ENCODE results near the gene CHAT. TPM values are rescaled to one million over a fixed set of nuclear protein-coding genes. Genes with fewer than 3 reads are reported as not detected.

The CHAT gene
- total RNA-seq, 4 donors from 2014 or later = not detected

DNA sequence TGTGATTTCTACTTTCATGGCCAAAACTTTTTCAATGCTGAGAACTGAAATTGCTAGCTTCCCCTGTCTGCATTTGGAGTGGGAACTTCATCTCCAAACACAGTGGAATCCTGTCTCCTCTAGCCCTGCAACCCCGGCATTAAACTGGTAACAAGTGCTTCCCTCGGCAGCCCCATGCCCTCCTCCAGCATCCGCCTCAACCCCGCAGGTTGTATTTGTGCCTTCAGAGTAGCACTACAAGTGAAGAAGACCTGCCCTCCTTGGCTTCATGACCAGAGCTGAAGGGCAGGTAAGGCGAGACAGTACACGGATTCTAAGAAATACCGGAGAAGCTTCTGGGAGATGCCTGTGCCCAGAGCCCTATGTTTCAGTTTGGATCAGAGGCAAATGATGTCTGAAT lies 82.5 kb downstream of the CHAT start:
- no peaks in the 10 kb centered on the region for H3K27me3 ChIP-seq
- no peak overlapping the region for H3K27ac ChIP-seq
- TF ChIP-seq, protein P1, sequence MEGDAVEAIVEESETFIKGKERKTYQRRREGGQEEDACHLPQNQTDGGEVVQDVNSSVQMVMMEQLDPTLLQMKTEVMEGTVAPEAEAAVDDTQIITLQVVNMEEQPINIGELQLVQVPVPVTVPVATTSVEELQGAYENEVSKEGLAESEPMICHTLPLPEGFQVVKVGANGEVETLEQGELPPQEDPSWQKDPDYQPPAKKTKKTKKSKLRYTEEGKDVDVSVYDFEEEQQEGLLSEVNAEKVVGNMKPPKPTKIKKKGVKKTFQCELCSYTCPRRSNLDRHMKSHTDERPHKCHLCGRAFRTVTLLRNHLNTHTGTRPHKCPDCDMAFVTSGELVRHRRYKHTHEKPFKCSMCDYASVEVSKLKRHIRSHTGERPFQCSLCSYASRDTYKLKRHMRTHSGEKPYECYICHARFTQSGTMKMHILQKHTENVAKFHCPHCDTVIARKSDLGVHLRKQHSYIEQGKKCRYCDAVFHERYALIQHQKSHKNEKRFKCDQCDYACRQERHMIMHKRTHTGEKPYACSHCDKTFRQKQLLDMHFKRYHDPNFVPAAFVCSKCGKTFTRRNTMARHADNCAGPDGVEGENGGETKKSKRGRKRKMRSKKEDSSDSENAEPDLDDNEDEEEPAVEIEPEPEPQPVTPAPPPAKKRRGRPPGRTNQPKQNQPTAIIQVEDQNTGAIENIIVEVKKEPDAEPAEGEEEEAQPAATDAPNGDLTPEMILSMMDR (IDR thresholded peaks at IDR 0.05) = no peak
- TF ChIP-seq POLR2A (IDR thresholded peaks at IDR 0.05) = no peak
- no peaks in the 10 kb centered on the region for H3K9me3 ChIP-seq
- intact Hi-C loops (cut with DNase I) = no loop called here
- H3K36me3 ChIP-seq = no peaks in the 10 kb centered on the region
- no peak for DNase-seq
- WGBS, 2 donors = 68 to 79% methylated on average over 7 of the region's 7 CpGs
- H3K4me1 ChIP-seq = no peaks in the 10 kb centered on the region
- no peak overlapping the region for H3K4me3 ChIP-seq (replicated peaks in 1 of 3)

DNA sequence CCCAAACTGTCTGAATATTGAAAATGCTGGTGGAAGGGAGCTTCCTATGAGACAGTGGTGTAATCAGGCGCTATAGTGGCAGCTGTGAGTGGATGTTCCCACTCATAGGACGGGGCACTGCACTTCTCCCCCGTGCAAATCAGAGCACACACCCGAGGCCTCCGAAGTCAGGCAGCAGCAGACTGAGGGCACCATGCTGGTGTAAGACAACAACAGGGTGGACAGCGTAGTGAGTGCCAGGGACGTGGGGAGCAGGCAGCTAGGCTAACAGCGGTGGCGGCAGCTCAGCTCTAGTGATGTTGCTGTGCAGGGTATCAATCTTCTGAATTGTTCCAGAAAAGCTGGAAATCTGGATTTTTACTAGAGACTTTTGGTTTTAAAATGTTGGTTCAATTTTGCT lies 84.8 kb downstream of the CHAT start:
- WGBS, 2 donors = 70 to 77% methylated on average over 9 of the region's 9 CpGs
- TF ChIP-seq, protein P1 (IDR thresholded peaks at IDR 0.05) = no peak
- TF ChIP-seq POLR2A (IDR thresholded peaks at IDR 0.05) = no peak
- Histone ChIP-seq H3K4me1 (no peaks in the 10 kb centered on the region), H3K4me3 (replicated peaks in 1 of 3) (no peak overlapping the region), H3K27ac (no peak overlapping the region), H3K9me3 (no peaks in the 10 kb centered on the region), H3K27me3 (no peaks in the 10 kb centered on the region), H3K36me3 (no peaks in the 10 kb centered on the region)
- intact Hi-C loops (cut with DNase I) = no loop called here
- DNase-seq = no peak

DNA sequence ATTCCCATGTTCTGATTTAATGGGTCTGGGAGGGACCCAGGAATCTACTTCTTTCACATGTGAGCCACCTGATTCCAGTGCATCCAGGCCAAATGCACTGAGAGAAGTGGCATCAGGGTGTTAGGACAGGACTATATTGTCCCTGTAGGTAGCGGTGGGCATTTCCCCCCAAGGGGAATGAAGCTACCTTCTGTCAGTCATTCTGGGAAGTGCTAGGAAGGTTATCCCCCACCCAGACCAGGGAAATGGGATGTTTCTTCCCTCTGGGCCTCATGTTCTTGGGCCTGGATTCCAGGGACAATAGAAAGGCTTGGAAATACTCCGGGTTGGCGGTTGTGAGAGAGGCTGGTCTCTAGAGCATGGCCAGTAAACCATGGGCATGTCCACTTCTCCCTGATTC lies 86.4 kb downstream of the CHAT start:
- 80 to 85% methylated on average over 3 of the region's 3 CpGs for WGBS, 2 donors
- intact Hi-C loops (cut with DNase I) = no loop called here

DNA sequence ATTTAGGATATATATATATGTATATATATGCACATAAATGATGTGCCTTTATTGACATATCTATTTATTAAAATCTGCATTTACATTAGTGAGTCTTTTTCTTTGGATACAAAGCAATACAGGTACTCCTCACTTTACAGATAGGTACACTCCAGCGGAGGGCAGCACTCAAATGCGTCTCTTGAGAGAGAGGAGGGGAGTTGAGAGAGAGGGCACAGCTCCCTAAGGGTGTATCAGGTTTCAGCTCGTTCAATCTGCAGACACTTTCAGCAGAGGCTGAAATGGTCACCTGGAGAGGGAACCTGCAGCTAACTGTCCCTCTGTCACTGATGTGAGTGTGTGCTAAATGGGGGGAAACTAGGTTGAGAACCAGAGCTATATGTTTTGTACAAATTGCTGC lies 87.2 kb downstream of the CHAT start:
- TF ChIP-seq, protein P1 (IDR thresholded peaks at IDR 0.05) = no peak
- no peak for TF ChIP-seq POLR2A (IDR thresholded peaks at IDR 0.05)
- Histone ChIP-seq H3K4me3 (replicated peaks in 1 of 3) (no peak overlapping the region), H3K4me1 (no peaks in the 10 kb centered on the region), H3K36me3 (no peaks in the 10 kb centered on the region), H3K27me3 (no peaks in the 10 kb centered on the region), H3K27ac (no peak overlapping the region), H3K9me3 (no peaks in the 10 kb centered on the region)
- DNase-seq = no peak
- intact Hi-C loops (cut with DNase I) = no loop called here
- WGBS, 2 donors = 4 to 6% methylated on average over 3 of the region's 3 CpGs

More for the DNA sequence above, 86.4 kb downstream of the CHAT start:
- H3K36me3 ChIP-seq = no peaks in the 10 kb centered on the region
- H3K4me3 ChIP-seq (replicated peaks in 1 of 3) = no peak overlapping the region
- TF ChIP-seq, protein P1 (IDR thresholded peaks at IDR 0.05) = no peak
- no peaks in the 10 kb centered on the region for H3K9me3 ChIP-seq
- H3K4me1 ChIP-seq = no peaks in the 10 kb centered on the region
- DNase-seq = no peak
- H3K27me3 ChIP-seq = no peaks in the 10 kb centered on the region
- no peak overlapping the region for H3K27ac ChIP-seq

DNA sequence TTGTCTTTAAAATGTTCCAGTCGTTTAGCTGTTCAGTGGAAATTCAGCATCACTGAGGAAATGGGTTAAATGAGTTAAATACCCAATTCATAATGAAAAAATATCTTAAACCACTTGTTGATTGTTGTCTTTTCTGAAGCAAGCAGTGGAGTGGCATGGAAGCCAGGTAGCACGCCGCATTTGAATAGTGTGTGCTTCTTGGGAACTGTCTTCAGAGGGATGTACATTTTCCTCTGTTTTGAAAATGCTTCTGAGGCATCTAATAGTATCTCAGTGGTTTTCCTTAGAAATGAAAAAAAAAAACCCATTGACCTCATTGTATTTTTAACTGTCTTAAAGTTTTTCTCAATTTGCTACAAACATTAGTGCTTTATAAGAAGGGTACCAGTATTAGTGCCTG lies 93.7 kb downstream of the CHAT start:
- no peaks in the 10 kb centered on the region for H3K9me3 ChIP-seq
- H3K4me1 ChIP-seq = no peaks in the 10 kb centered on the region
- H3K27ac ChIP-seq = no peak overlapping the region
- 80 to 84% methylated on average over 3 of the region's 3 CpGs for WGBS, 2 donors
- no peak for DNase-seq
- no peak for TF ChIP-seq POLR2A (IDR thresholded peaks at IDR 0.05)
- TF ChIP-seq, protein P1 (IDR thresholded peaks at IDR 0.05) = no peak
- no peaks in the 10 kb centered on the region for H3K36me3 ChIP-seq
- intact Hi-C loops (cut with DNase I) = no loop called here
- no peak overlapping the region for H3K4me3 ChIP-seq (replicated peaks in 1 of 3)
- no peaks in the 10 kb centered on the region for H3K27me3 ChIP-seq
